ENCODE results near the gene RNU1-3.
"Not testable (repeated sequence)": the region's sequence is repeated elsewhere in the genome, so short reads cannot be mapped to it uniquely, and the experiment has no call there.

The RNU1-3 gene

GRCh38 chr1:16651560-16651959, 15.2 kb downstream of the RNU1-3 start:
- DNase-seq = not testable (repeated sequence)

- not testable (repeated sequence) for DNase-seq
These were observed 16.8 kb downstream of the RNU1-3 start for GRCh38 chr1:16649960-16650359.

GRCh38 chr1:16649390-16649789, 17.4 kb downstream of the RNU1-3 start:
- DNase-seq = not testable (repeated sequence)

- DNase-seq = not testable (repeated sequence)
These were observed 18.0 kb downstream of the RNU1-3 start for GRCh38 chr1:16648756-16649155.

GRCh38 chr1:16648250-16648649, 18.5 kb downstream of the RNU1-3 start:
- not testable (repeated sequence) for DNase-seq

GRCh38 chr1:16647179-16648176, 19.3 kb downstream of the RNU1-3 start:
- not testable (repeated sequence) for DNase-seq

- not testable (repeated sequence) for DNase-seq
These were observed 20.0 kb downstream of the RNU1-3 start for GRCh38 chr1:16646716-16647115.

GRCh38 chr1:16646061-16646664, 20.6 kb downstream of the RNU1-3 start:
- not testable (repeated sequence) for DNase-seq

GRCh38 chr1:16645271-16646060, 21.3 kb downstream of the RNU1-3 start:
- not testable (repeated sequence) for DNase-seq

GRCh38 chr1:16644482-16645270, 22.1 kb downstream of the RNU1-3 start:
- DNase-seq = peak; percentile 91

GRCh38 chr1:16644193-16644481, 22.6 kb downstream of the RNU1-3 start:
- DNase-seq = no peak

GRCh38 chr1:16643476-16644192, 23.1 kb downstream of the RNU1-3 start:
- DNase-seq = not testable (repeated sequence)

GRCh38 chr1:16643001-16643411, 23.7 kb downstream of the RNU1-3 start:
- DNase-seq = not testable (repeated sequence)

GRCh38 chr1:16642025-16642966, 24.5 kb downstream of the RNU1-3 start:
- DNase-seq = not testable (repeated sequence)

- not testable (repeated sequence) for DNase-seq
These were observed 25.4 kb downstream of the RNU1-3 start for GRCh38 chr1:16641159-16641975.

- not testable (repeated sequence) for DNase-seq
These were observed 27.4 kb downstream of the RNU1-3 start for GRCh38 chr1:16639091-16640031.

GRCh38 chr1:16637941-16638778, 28.6 kb downstream of the RNU1-3 start:
- not testable (repeated sequence) for DNase-seq
